Thyroid gland (tissue), 4 donors: ENCODE data around the gene SCGB3A1.

Experiments used
- CTCF ChIP-seq, 6 experiments: fragments of 200-600 bp in 3 of 6; fragments of 450-650 bp in 3 of 6; sonication (generic) in 3 of 6; IDR thresholded peaks; one replicate each; pipeline ENCODE4 v1.5.1; 2016 to 2019; ENCODE audit warnings: antibody characterized with exemption in 6 of 6, mild to moderate bottlenecking in 2 of 6, inconsistent platforms in 1 of 6, moderate library complexity in 1 of 6
- POLR2A ChIP-seq, 2 donors: fragments of 450-650 bp; IDR thresholded peaks; one replicate each; pipeline ENCODE4 v1.6.1; 2017; ENCODE audit warnings: antibody characterized with exemption in 2 of 2, mild to moderate bottlenecking in 2 of 2, moderate library complexity in 1 of 2

GRCh38 chr5:180630426-180630825 is 39.1 kb upstream of the SCGB3A1 start:
- TF ChIP-seq CTCF (IDR thresholded peaks at IDR 0.05) (no peak), POLR2A (IDR thresholded peaks at IDR 0.05) (no peak)
